ENCODE results near the gene FEM1B.
A peak's percentile ranks its signal among the peaks of the same experiment; 100 is the strongest.
"Not testable (repeated sequence)": the region's sequence is repeated elsewhere in the genome, so short reads cannot be mapped to it uniquely, and the experiment has no call there.

Gene FEM1B

DNA sequence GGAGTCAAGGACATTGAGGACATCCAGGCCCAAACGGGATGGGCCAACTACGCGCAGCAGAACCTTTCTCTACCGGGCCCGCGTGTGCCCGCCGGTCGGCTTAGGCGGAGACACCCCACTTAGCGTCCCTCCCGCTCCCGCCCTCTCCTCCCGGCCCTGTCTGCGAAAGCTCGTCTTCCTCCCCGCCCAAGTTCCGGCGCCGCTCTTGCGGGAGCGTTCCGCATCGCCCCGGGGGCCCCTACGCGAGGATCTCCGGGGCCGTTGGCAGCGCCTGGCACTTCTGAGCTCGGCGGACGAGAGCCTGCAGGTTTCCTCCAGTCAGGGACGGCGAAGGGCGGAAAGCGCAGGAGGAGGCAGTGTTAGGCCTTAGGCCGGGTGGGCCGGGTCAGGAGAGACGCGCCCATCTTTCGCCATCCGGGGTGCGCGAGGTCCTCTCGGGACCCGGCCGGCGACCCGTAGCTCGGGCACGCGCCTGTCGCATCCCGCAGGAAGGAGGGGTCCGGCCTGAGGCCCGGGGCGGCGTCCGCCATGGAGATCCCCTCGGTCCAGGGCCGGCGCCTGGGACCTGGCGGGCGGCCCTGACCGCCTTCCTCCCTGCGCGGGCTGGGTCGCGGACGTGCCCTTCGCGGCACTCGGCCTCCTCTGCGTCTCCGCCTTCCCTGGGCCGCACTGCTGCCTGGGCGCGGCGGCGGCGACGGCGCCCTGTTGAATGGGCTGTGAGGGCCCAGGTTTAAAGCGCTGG lies at the start of gene FEM1B:
TSS of gene FEM1B (plus strand) at position 143 of the 742 bp plus-strand sequence. CDS start 673 bp downstream, outside the sequence.
- DNase-seq (ENCODE audit: low spot score): peak; percentile 86

- DNase-seq (ENCODE audit: low spot score): no peak
Measured at GRCh38 chr15:68228143-68228970, 49.2 kb upstream of the FEM1B start.

GRCh38 chr15:68228971-68229385 lies 48.6 kb upstream of the FEM1B start:
- DNase-seq (ENCODE audit: low spot score): no peak

DNA sequence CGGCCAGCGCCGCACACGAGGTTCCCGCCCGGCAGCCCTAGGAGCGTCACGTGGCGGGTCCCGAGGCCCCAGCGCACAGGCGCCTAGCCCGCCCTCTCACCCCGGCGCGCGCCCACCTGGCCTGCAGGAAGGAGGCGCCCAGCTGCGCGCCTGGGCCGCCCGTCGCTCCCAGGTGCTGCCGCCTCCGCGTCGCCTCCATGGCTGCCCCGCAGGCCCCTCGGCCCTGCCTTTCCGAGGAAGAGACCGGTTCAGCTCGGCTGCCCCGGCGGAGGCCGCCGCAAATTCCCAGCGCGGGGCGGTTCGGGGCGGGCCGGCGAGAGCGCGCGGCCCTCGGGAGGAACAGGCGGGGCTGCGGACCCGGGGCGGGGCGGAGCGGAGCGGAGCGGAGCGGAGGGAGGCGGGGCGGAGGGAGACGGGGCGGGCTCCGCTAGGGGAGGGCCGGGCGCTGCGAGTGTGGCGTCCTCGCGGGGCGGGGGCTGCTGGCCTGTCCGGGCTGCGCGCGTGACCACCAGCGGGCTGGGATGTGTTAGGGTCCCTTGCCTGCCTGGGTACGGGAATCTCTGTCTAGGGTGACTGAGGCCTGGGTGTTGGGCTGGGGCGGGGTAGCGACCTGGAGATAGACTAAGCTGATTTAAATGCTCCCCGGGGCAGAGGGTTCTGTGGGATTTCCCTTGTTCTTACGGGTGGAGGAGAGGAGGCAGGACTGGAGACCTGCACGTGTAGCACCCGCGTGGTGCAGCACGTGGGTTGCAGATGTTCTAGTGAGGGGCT lies 48.0 kb upstream of the FEM1B start, which contains the start of gene CLN6:
TSS of gene CLN6 (minus strand) at position 343 of the 771 bp plus-strand sequence. CDS start at position 199, 144 bp downstream.
- DNase-seq (ENCODE audit: low spot score): peak; percentile 76

- DNase-seq (ENCODE audit: low spot score): no peak
Measured at GRCh38 chr15:68230157-68231100, 47.1 kb upstream of the FEM1B start.

- no peak for DNase-seq (ENCODE audit: low spot score)
Measured at GRCh38 chr15:68231102-68231818, 46.3 kb upstream of the FEM1B start.

DNA sequence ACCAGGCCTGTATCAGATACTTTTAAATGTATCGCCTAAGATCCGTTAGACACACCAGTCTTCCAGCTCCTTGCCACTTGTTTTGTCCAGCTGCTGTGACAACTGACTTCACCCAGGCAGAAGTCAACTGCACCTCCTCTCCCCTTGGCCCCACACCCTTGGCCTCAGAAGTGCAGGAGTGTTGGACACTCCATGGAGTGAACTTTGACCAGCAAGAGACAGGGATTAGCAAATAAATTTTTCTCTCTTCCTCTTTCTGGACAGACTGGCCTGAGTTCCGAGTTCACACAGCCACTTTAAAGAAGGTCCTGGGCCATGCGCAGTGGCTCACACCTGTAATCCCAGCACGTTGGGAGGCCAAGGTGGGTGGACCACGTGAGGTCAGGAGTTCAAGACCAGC lies 45.1 kb upstream of the FEM1B start:
- no peak for DNase-seq (ENCODE audit: low spot score)

GRCh38 chr15:68232937-68233336 lies 44.6 kb upstream of the FEM1B start:
- no peak for DNase-seq (ENCODE audit: low spot score)

- DNase-seq (ENCODE audit: low spot score): no peak
Measured at GRCh38 chr15:68234060-68234459, 43.5 kb upstream of the FEM1B start.

DNA sequence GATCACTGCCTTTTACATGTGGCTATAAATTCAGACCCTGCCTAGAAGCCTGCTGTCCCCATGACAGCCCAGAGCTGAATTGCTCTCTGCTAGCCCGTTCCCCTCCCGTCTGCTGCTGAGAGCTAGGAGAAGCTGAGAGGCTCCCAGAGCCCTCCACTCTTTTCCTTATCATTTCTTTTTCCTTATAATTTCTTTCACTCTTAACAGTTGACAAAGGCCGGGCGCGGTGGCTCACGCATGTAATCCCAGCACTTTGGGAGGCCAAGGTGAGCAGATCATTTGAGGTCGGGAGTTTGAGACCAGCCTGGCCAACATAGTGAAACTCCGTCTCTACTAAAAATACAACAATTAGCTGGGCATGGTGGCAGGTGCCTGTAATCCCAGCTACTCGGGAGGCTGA lies 43.0 kb upstream of the FEM1B start:
- not testable (repeated sequence) for DNase-seq (ENCODE audit: low spot score)

DNA sequence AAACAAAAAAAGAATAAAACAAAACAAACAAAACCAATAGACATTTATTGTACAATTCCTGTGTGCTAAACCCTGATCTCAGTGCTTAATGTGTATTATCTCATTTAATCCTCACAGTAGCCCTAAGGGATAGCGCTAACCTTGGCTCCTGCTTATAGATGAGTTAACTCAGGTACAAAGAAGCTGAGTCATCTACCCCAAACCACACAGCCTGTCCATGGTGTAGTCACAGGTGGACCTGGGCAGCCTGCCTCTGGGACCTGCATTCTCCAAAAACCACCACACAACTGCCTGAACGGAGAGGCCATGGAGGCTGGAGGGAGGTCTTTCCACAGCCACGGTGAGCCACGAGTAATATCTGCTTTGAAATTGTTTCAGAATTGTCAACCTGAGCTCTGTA lies 42.5 kb upstream of the FEM1B start:
- DNase-seq (ENCODE audit: low spot score): no peak

DNA sequence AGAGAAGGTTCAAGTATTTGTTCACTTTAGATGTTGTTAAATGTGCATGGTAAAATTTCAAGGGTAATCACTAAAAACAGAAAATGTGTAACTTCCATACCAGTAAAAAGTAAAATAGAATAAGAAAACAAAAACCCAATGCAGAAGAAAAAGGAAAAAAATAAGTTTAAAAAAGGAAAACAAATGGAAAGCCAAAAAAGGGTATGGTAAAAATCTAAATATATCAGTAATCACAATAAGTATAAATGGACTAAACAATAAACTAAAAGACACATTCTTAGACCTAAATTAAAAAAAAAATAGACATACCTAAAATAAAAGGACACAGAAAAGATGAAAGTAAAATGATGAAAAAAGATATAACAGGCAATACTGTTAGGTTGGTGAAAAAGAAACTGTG lies 38.5 kb upstream of the FEM1B start:
- DNase-seq (ENCODE audit: low spot score): no peak

DNA sequence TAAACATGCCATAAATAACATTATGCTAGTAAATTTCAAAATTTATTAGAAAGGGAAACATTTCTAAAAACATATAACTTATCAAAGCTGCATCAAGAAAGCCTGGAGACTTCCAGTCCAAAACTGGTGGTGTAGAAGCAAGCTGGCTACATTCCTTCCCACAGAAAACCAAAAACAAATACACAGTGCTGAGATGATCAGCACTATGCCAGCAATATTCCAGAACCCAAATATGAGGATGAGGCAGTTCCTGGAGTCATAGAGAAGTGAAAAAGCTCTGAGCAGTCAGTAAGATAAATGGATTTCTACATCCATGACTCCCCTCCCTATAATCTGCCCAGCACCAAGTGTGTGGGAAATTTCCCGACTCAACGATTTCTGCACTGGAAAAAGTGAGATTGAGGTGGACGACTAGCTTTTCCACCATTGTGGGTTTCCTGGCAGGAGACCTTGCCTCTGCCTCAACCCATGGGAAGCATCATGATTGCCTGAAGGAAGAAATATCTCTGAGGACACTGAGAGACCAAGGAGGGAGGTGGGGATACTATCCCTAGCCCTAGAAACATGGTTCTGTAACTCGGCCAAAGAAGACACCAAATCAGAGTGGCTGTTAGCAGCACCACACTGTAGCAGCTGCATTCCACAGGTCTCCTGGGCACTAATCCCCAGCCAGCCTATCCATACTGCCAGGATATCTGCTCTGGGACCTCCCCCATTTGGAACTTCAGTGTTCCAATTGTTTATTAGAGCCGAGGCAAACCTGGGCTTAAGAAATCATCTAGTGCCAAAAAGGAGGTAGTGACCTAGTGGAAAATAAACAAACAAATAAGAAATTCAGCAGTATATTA lies 36.2 kb upstream of the FEM1B start:
- no peak for DNase-seq (ENCODE audit: low spot score)

GRCh38 chr15:68244235-68244634 lies 33.3 kb upstream of the FEM1B start:
- no peak for DNase-seq (ENCODE audit: low spot score)

DNA sequence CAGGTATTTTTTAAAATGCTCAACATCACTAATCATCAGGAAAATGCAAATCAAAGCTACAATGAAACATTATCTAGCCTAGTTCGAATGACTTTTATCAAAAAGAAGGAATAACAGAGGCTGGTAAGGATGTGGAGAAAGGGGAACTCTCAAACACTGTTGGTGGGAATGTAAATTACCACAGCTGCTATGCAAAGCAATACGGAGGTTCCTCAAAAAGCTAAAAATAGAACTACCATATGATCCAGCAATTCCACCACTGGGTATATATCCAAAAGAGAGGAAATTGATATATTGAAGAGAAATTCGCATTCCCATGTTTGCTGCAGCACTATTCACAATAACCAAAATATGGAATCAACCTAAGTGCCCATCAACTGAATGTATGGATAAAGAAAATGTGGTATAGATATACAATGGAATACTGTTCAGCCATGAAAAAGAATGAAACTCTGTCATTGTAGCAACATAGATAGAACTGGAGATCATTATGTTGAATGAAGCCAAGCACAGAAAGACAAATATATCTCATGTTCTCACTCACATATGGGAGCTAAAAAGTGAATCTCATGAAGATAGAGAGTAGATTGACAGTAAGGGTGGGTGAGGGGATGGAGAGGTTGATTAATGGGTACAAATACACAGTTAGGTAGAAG lies 28.4 kb upstream of the FEM1B start:
- no peak for DNase-seq (ENCODE audit: low spot score)

GRCh38 chr15:68252925-68253534 lies 24.5 kb upstream of the FEM1B start:
- peak; percentile 54 for DNase-seq (ENCODE audit: low spot score)

DNA sequence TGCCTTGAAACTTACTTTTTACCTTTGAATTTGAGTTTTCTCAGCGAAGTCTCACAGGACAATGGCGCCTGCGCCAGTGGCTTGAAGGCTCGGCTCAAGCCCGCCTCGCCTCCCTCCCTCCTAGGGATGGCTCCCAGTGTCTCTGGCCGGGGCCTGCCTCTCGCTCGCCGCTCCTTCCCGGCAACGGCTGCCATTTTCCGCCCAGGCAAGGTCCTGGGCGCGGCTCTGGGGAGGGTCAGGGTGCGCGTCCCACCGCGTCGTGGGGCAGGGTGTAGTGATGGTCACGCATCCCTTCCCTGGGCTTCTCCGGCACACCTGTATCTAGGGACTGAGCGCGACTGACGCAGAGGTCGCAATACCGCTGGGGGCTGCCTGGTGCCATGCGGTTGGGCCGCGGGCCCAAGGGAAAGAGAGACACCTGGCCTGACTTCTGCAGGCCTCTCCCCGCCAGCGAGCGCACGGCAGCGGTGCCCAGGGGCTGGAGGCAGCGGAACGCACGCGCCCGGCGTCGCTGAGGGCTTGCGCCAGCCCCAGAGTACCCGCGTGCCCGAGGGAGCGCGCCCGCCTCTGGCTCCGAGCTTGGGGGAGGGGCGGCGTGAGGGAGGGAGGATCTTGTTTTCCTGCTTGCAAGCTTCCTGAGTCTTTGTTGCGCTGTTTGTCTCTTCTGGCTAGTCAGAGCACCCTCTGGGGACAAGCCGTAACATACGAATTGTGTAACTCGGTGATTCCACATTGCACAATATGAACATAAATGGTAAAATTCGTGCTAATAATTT lies 20.7 kb upstream of the FEM1B start:
- peak; percentile 72 for DNase-seq (ENCODE audit: low spot score)

- DNase-seq (ENCODE audit: low spot score): peak; percentile 8
Measured at GRCh38 chr15:68258692-68259091, 18.9 kb upstream of the FEM1B start.
